Panc1 (cell line): Measurements from ENCODE around the gene TMEM8B.

ENCODE experiments used
- CTCF ChIP-seq: fragments of 450-650 bp; IDR thresholded peaks from 2 replicates; pipeline ENCODE4 v1.5.1; 2017; ENCODE audit warnings: mild to moderate bottlenecking
- SIN3A ChIP-seq: IDR thresholded peaks from 2 replicates; pipeline ENCODE4 v1.6.1; 2012; ENCODE audit warnings: low read depth, mild to moderate bottlenecking, low read length, moderate library complexity, borderline replicate concordance; ENCODE audit not compliant: insufficient read depth
- TF ChIP-seq, protein P1 (sequence below), 2 experiments: IDR thresholded peaks; 2 replicates each; pipeline ENCODE4 v1.6.1; 2011 to 2012; ENCODE audit warnings: low read depth in 2 of 2, control low read depth in 1 of 2, low read length in 1 of 2, mild to moderate bottlenecking in 1 of 2, moderate library complexity in 1 of 2; ENCODE audit not compliant: insufficient read depth in 1 of 2

DNA sequence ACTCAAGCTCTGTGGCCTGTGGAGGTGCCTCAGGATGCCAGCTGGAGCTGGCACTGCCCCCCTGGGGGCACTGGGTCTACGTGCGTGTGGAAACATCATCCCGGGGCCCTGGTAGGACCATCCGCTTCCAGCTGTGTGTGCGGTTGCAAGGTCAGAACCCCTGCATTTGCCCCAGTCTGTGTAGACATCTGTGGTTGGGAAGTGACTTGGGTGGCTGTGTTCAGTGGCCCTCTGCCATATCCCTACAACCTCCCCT is 12.5 kb downstream of the TMEM8B start:
- TF ChIP-seq SIN3A (no peak), CTCF (no peak)
- TF ChIP-seq, protein P1, sequence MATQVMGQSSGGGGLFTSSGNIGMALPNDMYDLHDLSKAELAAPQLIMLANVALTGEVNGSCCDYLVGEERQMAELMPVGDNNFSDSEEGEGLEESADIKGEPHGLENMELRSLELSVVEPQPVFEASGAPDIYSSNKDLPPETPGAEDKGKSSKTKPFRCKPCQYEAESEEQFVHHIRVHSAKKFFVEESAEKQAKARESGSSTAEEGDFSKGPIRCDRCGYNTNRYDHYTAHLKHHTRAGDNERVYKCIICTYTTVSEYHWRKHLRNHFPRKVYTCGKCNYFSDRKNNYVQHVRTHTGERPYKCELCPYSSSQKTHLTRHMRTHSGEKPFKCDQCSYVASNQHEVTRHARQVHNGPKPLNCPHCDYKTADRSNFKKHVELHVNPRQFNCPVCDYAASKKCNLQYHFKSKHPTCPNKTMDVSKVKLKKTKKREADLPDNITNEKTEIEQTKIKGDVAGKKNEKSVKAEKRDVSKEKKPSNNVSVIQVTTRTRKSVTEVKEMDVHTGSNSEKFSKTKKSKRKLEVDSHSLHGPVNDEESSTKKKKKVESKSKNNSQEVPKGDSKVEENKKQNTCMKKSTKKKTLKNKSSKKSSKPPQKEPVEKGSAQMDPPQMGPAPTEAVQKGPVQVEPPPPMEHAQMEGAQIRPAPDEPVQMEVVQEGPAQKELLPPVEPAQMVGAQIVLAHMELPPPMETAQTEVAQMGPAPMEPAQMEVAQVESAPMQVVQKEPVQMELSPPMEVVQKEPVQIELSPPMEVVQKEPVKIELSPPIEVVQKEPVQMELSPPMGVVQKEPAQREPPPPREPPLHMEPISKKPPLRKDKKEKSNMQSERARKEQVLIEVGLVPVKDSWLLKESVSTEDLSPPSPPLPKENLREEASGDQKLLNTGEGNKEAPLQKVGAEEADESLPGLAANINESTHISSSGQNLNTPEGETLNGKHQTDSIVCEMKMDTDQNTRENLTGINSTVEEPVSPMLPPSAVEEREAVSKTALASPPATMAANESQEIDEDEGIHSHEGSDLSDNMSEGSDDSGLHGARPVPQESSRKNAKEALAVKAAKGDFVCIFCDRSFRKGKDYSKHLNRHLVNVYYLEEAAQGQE (IDR thresholded peaks at IDR 0.05; ENCODE audit: insufficient read depth in 1 of 2, low read depth in 2 of 2, low read length in 1 of 2) = no peak
